Right atrium auricular region (tissue), 2 donors: ENCODE results near the gene NEK6. TPM values are rescaled to one million over a fixed set of nuclear protein-coding genes. Genes with fewer than 3 reads are reported as not detected.

ENCODE experiments used
- DNase-seq: peaks from one replicate; pipeline ENCODE4 v3.0.0-alpha.2; 2019; ENCODE audit warnings: low spot score
- H3K27ac ChIP-seq, 2 donors: fragments of 200-600 bp; sonication (generic); 1 replicate in 1 of 2; 2 replicates in 1 of 2; pipeline ENCODE4 v1.5.1; 2016 to 2019
- H3K27me3 ChIP-seq, 2 donors: fragments of 200-600 bp; sonication (generic); one replicate each; pipeline versions ENCODE4 v1.5.1 to v1.6.0; 2017 to 2019
- H3K36me3 ChIP-seq: fragments of 200-600 bp; sonication (generic); one replicate; pipeline ENCODE4 v1.5.1; 2016
- H3K4me1 ChIP-seq, 2 donors: fragments of 200-600 bp; sonication (generic); one replicate each; pipeline versions ENCODE4 v1.5.1 to v1.6.0; 2017 to 2019
- H3K4me3 ChIP-seq, 2 donors: fragments of 200-600 bp; sonication (generic); 1 replicate in 1 of 2; 2 replicates in 1 of 2; pipeline ENCODE4 v1.5.1; 2017 to 2019; ENCODE audit warnings: mild to moderate bottlenecking in 1 of 2, moderate library complexity in 1 of 2
- H3K9me3 ChIP-seq, 2 donors: fragments of 200-600 bp; sonication (generic); one replicate each; pipeline ENCODE4 v1.5.1; 2019
- CTCF ChIP-seq, 2 donors: fragments of 200-600 bp; sonication (generic); IDR thresholded peaks; one replicate each; pipeline ENCODE4 v1.5.1; 2019; ENCODE audit warnings: antibody characterized with exemption in 2 of 2
- total RNA-seq, 2 donors: library from RNA; depleted of rRNA; stranded (reverse); fragments of >200 nt; gene quantifications; one replicate each; pipeline ENCODE4 v1.1.0, GENCODE V29; 2016

Gene NEK6
- total RNA-seq, 2 donors from 2014 or later: 9.2 to 9.7 TPM

- Histone ChIP-seq H3K9me3 (no peaks in the 10 kb centered on the region), H3K4me3 (no peak overlapping the region), H3K36me3 (peaks cover 4% of the 10 kb centered on the region), H3K4me1 (peaks cover 0 to 24% of the 10 kb centered on the region in 2 donors), H3K27ac (no peak overlapping the region), H3K27me3 (no peaks in the 10 kb centered on the region)
- no peak for TF ChIP-seq CTCF (IDR thresholded peaks at IDR 0.05)
- no peak for DNase-seq
Measured at GRCh38 chr9:124359855-124360678, 102.3 kb downstream of the NEK6 start.

GRCh38 chr9:124361128-124361527 is 103.4 kb downstream of the NEK6 start:
- H3K9me3 ChIP-seq: no peaks in the 10 kb centered on the region
- no peak overlapping the region for H3K27ac ChIP-seq
- DNase-seq: no peak

GRCh38 chr9:124363326-124364096 is 105.8 kb downstream of the NEK6 start:
- no peak for TF ChIP-seq CTCF (IDR thresholded peaks at IDR 0.05)
- Histone ChIP-seq H3K9me3 (no peaks in the 10 kb centered on the region), H3K4me1 (peaks cover 0 to 22% of the 10 kb centered on the region in 2 donors), H3K4me3 (no peak overlapping the region), H3K36me3 (peaks cover 4% of the 10 kb centered on the region), H3K27ac (no peak overlapping the region), H3K27me3 (no peaks in the 10 kb centered on the region)
- no peak for DNase-seq

More at GRCh38 chr9:124361128-124361527, 103.4 kb downstream of the NEK6 start:
- H3K27me3 ChIP-seq: no peaks in the 10 kb centered on the region
- no peak for TF ChIP-seq CTCF (IDR thresholded peaks at IDR 0.05)
- H3K36me3 ChIP-seq: peaks cover 4% of the 10 kb centered on the region
- no peak overlapping the region for H3K4me3 ChIP-seq
- peaks cover 0 to 24% of the 10 kb centered on the region in 2 donors for H3K4me1 ChIP-seq

GRCh38 chr9:124364141-124364540 is 106.4 kb downstream of the NEK6 start:
- Histone ChIP-seq H3K4me3 (no peak overlapping the region), H3K27me3 (no peaks in the 10 kb centered on the region), H3K4me1 (peaks cover 0 to 18% of the 10 kb centered on the region in 2 donors), H3K27ac (no peak overlapping the region), H3K9me3 (no peaks in the 10 kb centered on the region), H3K36me3 (peaks cover 4% of the 10 kb centered on the region)
- no peak for DNase-seq
- no peak for TF ChIP-seq CTCF (IDR thresholded peaks at IDR 0.05)

- Histone ChIP-seq H3K4me1 (peaks cover 0 to 25% of the 10 kb centered on the region in 2 donors), H3K27me3 (no peaks in the 10 kb centered on the region)
- no peak for TF ChIP-seq CTCF (IDR thresholded peaks at IDR 0.05)
Measured at GRCh38 chr9:124365036-124365435, 107.3 kb downstream of the NEK6 start.

More at GRCh38 chr9:124365036-124365435, 107.3 kb downstream of the NEK6 start:
- no peak for DNase-seq
- no peaks in the 10 kb centered on the region for H3K9me3 ChIP-seq
- no peak overlapping the region for H3K27ac ChIP-seq
- H3K36me3 ChIP-seq: peaks cover 4% of the 10 kb centered on the region
- no peak overlapping the region for H3K4me3 ChIP-seq
